Liver (tissue), 9 donors: ENCODE data around the gene ETV3L. TPM values are rescaled to one million over a fixed set of nuclear protein-coding genes. Genes with fewer than 3 reads are reported as not detected.

Experiments used
- DNase-seq: peaks from one replicate; pipeline ENCODE4 v3.0.0-alpha.2; 2017; ENCODE audit warnings: low spot score
- H3K27ac ChIP-seq, 2 donors: one replicate each; pipeline ENCODE4 v1.7.0; 2013; ENCODE audit warnings: inconsistent platforms in 2 of 2, low read length in 2 of 2, control low read depth in 1 of 2, low read depth in 1 of 2, mild to moderate bottlenecking in 1 of 2
- H3K27me3 ChIP-seq, 4 donors: one replicate each; pipeline versions ENCODE4 v1.6.1 to v1.7.0; 2013; ENCODE audit warnings: low read length in 3 of 4, inconsistent platforms in 1 of 4, mild to moderate bottlenecking in 1 of 4, moderate library complexity in 1 of 4; ENCODE audit not compliant: control insufficient read depth in 4 of 4, insufficient read depth in 4 of 4
- H3K36me3 ChIP-seq, 4 donors: one replicate each; pipeline versions ENCODE4 v1.6.1 to v1.7.0; 2013; ENCODE audit warnings: low read length in 3 of 4, mild to moderate bottlenecking in 3 of 4, low read depth in 1 of 4, moderate library complexity in 1 of 4; ENCODE audit not compliant: control insufficient read depth in 4 of 4, insufficient read depth in 3 of 4
- H3K4me1 ChIP-seq, 4 donors: one replicate each; pipeline versions ENCODE4 v1.6.1 to v1.7.0; 2013; ENCODE audit warnings: low read length in 3 of 4, mild to moderate bottlenecking in 3 of 4, moderate library complexity in 1 of 4; ENCODE audit not compliant: control insufficient read depth in 4 of 4, insufficient read depth in 4 of 4
- H3K4me3 ChIP-seq, 3 donors: one replicate each; pipeline versions ENCODE4 v1.6.1 to v1.7.0; 2013; ENCODE audit warnings: low read length in 3 of 3, control low read depth in 1 of 3, low read depth in 1 of 3, mild to moderate bottlenecking in 1 of 3
- H3K9ac ChIP-seq, 2 donors: one replicate each; pipeline ENCODE4 v1.7.0; 2013; ENCODE audit warnings: low read length in 2 of 2, mild to moderate bottlenecking in 2 of 2, moderate library complexity in 2 of 2, control low read depth in 1 of 2, low read depth in 1 of 2
- H3K9me3 ChIP-seq, 4 donors: one replicate each; pipeline versions ENCODE4 v1.6.1 to v1.7.0; 2013; ENCODE audit warnings: low read length in 3 of 4; ENCODE audit not compliant: control insufficient read depth in 4 of 4
- EGR1 ChIP-seq, 2 donors: IDR thresholded peaks; 2 replicates each; pipeline ENCODE4 v1.6.1; 2016 to 2018; ENCODE audit warnings: antibody characterized with exemption in 2 of 2, low read depth in 2 of 2
- FOXA1 ChIP-seq: IDR thresholded peaks from 2 replicates; pipeline ENCODE4 v1.6.1; 2016; ENCODE audit warnings: antibody characterized with exemption
- FOXA2 ChIP-seq: IDR thresholded peaks from 2 replicates; pipeline ENCODE4 v1.6.1; 2016; ENCODE audit warnings: antibody characterized with exemption
- GABPA ChIP-seq, 2 donors: IDR thresholded peaks in 1 of 2; conservative IDR thresholded peaks in 1 of 2; 2 replicates each; pipeline ENCODE4 v1.6.1; 2016; ENCODE audit warnings: antibody characterized with exemption in 2 of 2, mild to moderate bottlenecking in 1 of 2, moderate library complexity in 1 of 2
- HNF4A ChIP-seq, 2 donors: conservative IDR thresholded peaks; 2 replicates each; pipeline ENCODE4 v1.6.1; 2016; ENCODE audit warnings: antibody characterized with exemption in 2 of 2, mild to moderate bottlenecking in 2 of 2
- HNF4G ChIP-seq: IDR thresholded peaks from 2 replicates; pipeline ENCODE4 v1.6.1; 2016; ENCODE audit warnings: antibody characterized with exemption
- NR2F2 ChIP-seq: IDR thresholded peaks from 2 replicates; pipeline ENCODE4 v1.6.1; 2016; ENCODE audit warnings: antibody characterized with exemption
- RAD21 ChIP-seq, 2 donors: IDR thresholded peaks; 2 replicates each; pipeline ENCODE4 v1.6.1; 2016; ENCODE audit warnings: antibody characterized with exemption in 2 of 2, mild to moderate bottlenecking in 2 of 2
- SP1 ChIP-seq: IDR thresholded peaks from 2 replicates; pipeline ENCODE4 v1.6.1; 2018; ENCODE audit warnings: antibody characterized with exemption, mild to moderate bottlenecking
- TAF1 ChIP-seq: conservative IDR thresholded peaks from 2 replicates; pipeline ENCODE4 v1.6.1; 2016; ENCODE audit warnings: antibody characterized with exemption, mild to moderate bottlenecking
- YY1 ChIP-seq: IDR thresholded peaks from 2 replicates; pipeline ENCODE4 v1.6.1; 2016; ENCODE audit warnings: antibody characterized with exemption, mild to moderate bottlenecking
- WGBS: extraction: QIAGEN DNeasy Blood & Tissue Kit; methylation state at CpG from one replicate; pipeline ENCODE4 v1.1.7; 2013; 5-methylcytosine and 5-hydroxymethylcytosine counted together
- polyA plus RNA-seq, 2 donors: library from polyadenylated mRNA; stranded (reverse) in 1 of 2; unstranded in 1 of 2; fragments of 200-250 nt in 1 of 2; fragments of >200 nt in 1 of 2; fragmentation: Nextera tagmentation in 1 of 2; extraction: Ambion mirVana in 1 of 2; gene quantifications; one replicate each; pipeline versions ENCODE4 v1.2.1 to v1.2.3, GENCODE V29; 2013 to 2015
- total RNA-seq, 2 donors: library from RNA; depleted of rRNA; stranded (reverse); fragments of >200 nt; gene quantifications; one replicate each; pipeline ENCODE4 v1.2.3, GENCODE V29; 2014
- TF ChIP-seq, protein P1 (sequence below): IDR thresholded peaks from 2 replicates; pipeline ENCODE4 v1.6.1; 2016; ENCODE audit warnings: antibody characterized with exemption
- TF ChIP-seq, protein P2 (sequence below): fragments of 150-350 bp; IDR thresholded peaks from 2 replicates; pipeline ENCODE4 v1.5.1; 2017; ENCODE audit warnings: improper control_type of control experiment, low read depth, low read length; ENCODE audit not compliant: missing input control
- TF ChIP-seq, protein P3 (sequence below): IDR thresholded peaks from 2 replicates; pipeline ENCODE4 v1.6.1; 2016; ENCODE audit warnings: antibody characterized with exemption
- TF ChIP-seq, protein P4 (sequence below): IDR thresholded peaks from 2 replicates; pipeline ENCODE4 v1.6.1; 2016; ENCODE audit warnings: antibody characterized with exemption, mild to moderate bottlenecking
- TF ChIP-seq, protein P5 (sequence below): IDR thresholded peaks from 2 replicates; pipeline ENCODE4 v1.6.1; 2016; ENCODE audit warnings: antibody characterized with exemption
- donor health status: healthy.
- donor health status: healthy.
- donor health status: healthy.
- donor health status: healthy.
- donor health status: healthy.

ETV3L gene
- total and polyA plus RNA-seq, 4 donors = not detected

DNA sequence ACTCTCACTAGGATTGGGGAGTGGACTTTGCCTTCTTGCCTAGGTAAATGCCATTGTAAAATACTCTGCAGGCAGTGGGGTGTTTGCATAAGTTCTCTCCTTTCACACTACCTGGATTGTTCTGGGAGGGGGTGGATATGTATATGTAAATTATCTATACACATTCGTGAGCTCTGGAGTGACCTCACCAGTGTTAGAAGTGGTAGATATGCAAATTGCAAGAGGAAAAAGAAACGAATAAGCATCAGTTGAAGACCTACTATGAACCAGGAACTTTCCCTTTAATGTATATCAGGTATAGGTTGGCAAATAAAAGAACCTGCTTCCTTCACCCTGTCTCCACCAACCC, 52.6 kb downstream of the ETV3L start (continued):
- TF ChIP-seq RAD21 (IDR thresholded peaks at IDR 0.05) = no peak

DNA sequence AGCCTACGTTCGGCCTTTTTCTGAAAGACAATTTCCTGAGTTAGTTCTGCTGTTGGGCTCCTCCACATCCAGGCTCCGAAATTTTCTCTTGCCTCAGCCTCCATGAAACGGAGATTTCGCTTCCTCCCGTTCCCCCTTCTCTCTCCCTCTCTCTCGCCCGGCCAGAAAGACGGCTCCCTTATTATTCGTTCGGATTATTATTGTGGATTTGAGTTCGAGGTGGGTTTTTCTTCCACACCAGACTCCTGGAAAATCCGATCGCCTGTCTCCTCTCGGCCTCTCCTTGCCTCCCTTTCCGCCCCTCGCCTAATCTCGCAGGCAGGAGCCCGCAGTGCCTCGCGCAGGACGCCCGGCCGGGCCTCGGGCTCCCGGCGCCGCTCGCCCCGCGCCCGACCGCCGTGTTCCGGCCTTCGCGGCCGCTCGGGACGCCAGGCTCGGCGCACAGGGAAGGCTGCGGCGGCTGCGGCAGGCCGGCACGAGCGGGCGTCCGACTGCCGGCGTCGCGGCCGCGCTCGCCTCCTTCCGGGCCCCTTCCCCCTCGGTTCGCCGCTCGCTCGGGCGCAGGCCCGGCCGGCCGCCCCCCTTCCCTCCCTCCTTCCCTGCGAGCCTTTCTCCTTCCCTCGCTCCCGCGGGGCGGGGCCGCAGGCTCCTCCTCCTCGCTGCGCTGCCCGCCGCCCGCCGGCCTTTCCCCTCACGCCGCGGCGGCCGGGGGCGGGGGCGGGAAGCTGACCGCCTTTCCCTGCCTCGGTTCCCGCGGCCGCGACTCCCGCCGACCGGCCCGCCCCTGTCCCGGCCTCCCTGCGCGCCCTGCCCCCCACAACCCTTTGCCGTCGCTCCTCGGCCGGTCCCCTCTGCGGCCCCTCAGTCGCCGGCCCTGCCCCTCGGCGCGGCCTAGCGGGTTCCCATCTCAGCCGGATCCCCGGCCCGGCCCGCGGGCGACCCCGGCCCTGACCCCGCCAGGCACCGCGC, 54.1 kb downstream of the ETV3L start, which contains the start of gene ARHGEF11:
Gene ARHGEF11, minus strand, starts transcription at position 493 of the 969 bp plus-strand sequence. CDS start 1,412 bp downstream, outside the sequence.
- TF ChIP-seq NR2F2 (no peak), EGR1 (IDR thresholded peaks at IDR 0.05; ENCODE audit: low read depth in 2 of 2) (peak in 1 of 2 donors; percentile 69), FOXA1 (no peak), SP1 (no peak), HNF4A (conservative IDR thresholded peaks at IDR 0.05) (no peak), YY1 (peak; percentile 64), HNF4G (no peak), FOXA2 (no peak), RAD21 (IDR thresholded peaks at IDR 0.05) (no peak), TAF1 (no peak), GABPA (IDR thresholded peaks at IDR 0.05 in 1 of 2, conservative IDR thresholded peaks at IDR 0.05 in 1 of 2) (no peak)
- TF ChIP-seq, protein P1, sequence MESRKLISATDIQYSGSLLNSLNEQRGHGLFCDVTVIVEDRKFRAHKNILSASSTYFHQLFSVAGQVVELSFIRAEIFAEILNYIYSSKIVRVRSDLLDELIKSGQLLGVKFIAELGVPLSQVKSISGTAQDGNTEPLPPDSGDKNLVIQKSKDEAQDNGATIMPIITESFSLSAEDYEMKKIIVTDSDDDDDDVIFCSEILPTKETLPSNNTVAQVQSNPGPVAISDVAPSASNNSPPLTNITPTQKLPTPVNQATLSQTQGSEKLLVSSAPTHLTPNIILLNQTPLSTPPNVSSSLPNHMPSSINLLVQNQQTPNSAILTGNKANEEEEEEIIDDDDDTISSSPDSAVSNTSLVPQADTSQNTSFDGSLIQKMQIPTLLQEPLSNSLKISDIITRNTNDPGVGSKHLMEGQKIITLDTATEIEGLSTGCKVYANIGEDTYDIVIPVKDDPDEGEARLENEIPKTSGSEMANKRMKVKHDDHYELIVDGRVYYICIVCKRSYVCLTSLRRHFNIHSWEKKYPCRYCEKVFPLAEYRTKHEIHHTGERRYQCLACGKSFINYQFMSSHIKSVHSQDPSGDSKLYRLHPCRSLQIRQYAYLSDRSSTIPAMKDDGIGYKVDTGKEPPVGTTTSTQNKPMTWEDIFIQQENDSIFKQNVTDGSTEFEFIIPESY = no peak
- TF ChIP-seq, protein P2, sequence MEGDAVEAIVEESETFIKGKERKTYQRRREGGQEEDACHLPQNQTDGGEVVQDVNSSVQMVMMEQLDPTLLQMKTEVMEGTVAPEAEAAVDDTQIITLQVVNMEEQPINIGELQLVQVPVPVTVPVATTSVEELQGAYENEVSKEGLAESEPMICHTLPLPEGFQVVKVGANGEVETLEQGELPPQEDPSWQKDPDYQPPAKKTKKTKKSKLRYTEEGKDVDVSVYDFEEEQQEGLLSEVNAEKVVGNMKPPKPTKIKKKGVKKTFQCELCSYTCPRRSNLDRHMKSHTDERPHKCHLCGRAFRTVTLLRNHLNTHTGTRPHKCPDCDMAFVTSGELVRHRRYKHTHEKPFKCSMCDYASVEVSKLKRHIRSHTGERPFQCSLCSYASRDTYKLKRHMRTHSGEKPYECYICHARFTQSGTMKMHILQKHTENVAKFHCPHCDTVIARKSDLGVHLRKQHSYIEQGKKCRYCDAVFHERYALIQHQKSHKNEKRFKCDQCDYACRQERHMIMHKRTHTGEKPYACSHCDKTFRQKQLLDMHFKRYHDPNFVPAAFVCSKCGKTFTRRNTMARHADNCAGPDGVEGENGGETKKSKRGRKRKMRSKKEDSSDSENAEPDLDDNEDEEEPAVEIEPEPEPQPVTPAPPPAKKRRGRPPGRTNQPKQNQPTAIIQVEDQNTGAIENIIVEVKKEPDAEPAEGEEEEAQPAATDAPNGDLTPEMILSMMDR = no peak
- TF ChIP-seq, protein P3, sequence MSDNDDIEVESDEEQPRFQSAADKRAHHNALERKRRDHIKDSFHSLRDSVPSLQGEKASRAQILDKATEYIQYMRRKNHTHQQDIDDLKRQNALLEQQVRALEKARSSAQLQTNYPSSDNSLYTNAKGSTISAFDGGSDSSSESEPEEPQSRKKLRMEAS = no peak
- TF ChIP-seq, protein P4, sequence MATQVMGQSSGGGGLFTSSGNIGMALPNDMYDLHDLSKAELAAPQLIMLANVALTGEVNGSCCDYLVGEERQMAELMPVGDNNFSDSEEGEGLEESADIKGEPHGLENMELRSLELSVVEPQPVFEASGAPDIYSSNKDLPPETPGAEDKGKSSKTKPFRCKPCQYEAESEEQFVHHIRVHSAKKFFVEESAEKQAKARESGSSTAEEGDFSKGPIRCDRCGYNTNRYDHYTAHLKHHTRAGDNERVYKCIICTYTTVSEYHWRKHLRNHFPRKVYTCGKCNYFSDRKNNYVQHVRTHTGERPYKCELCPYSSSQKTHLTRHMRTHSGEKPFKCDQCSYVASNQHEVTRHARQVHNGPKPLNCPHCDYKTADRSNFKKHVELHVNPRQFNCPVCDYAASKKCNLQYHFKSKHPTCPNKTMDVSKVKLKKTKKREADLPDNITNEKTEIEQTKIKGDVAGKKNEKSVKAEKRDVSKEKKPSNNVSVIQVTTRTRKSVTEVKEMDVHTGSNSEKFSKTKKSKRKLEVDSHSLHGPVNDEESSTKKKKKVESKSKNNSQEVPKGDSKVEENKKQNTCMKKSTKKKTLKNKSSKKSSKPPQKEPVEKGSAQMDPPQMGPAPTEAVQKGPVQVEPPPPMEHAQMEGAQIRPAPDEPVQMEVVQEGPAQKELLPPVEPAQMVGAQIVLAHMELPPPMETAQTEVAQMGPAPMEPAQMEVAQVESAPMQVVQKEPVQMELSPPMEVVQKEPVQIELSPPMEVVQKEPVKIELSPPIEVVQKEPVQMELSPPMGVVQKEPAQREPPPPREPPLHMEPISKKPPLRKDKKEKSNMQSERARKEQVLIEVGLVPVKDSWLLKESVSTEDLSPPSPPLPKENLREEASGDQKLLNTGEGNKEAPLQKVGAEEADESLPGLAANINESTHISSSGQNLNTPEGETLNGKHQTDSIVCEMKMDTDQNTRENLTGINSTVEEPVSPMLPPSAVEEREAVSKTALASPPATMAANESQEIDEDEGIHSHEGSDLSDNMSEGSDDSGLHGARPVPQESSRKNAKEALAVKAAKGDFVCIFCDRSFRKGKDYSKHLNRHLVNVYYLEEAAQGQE = no peak
- TF ChIP-seq, protein P5, sequence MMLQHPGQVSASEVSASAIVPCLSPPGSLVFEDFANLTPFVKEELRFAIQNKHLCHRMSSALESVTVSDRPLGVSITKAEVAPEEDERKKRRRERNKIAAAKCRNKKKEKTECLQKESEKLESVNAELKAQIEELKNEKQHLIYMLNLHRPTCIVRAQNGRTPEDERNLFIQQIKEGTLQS = no peak
- WGBS = under 1% methylated on average over 120 of the region's 120 CpGs
- H3K4me3 ChIP-seq = peak within 1 kb of the TSS; percentile 73 to 84 (median 80)
- no peaks in the 10 kb centered on the region for H3K9me3 ChIP-seq
- peak; percentile 79 for DNase-seq
- H3K4me1 ChIP-seq = peaks cover 12 to 30% (median 25%) of the 10 kb centered on the region in 4 donors
- H3K27me3 ChIP-seq = no peaks in the 10 kb centered on the region
- H3K9ac ChIP-seq = peak within 1 kb of the TSS; percentile 86 to 89
- no peaks in the 10 kb centered on the region for H3K36me3 ChIP-seq
- peak within 1 kb of the TSS; percentile 91 to 93 for H3K27ac ChIP-seq
